Gastrocnemius medialis (tissue), 4 donors: ENCODE measurements around the gene ITPR2. TPM values are rescaled to one million over a fixed set of nuclear protein-coding genes. Genes with fewer than 3 reads are reported as not detected.

Source experiments
- ATAC-seq, 2 donors: fragments of 150-250 bp; one replicate each; pipeline ENCODE4 v1.9.1; 2016
- DNase-seq, 2 donors: peaks; one replicate each; pipeline ENCODE4 v3.0.0-alpha.2; 2019
- H3K27ac ChIP-seq, 4 donors: fragments of 200-600 bp; sonication (generic); 1 replicate in 1 of 4; 2 replicates in 3 of 4; pipeline ENCODE4 v1.5.1; 2016 to 2018; ENCODE audit warnings: mild to moderate bottlenecking in 2 of 4, moderate library complexity in 1 of 4
- H3K27me3 ChIP-seq, 3 donors: fragments of 200-600 bp; sonication (generic) in 2 of 3; 1 replicate in 1 of 3; 2 replicates in 2 of 3; pipeline versions ENCODE4 v1.5.1 to v1.6.0; 2016 to 2019; ENCODE audit warnings: mild to moderate bottlenecking in 1 of 3, moderate library complexity in 1 of 3
- H3K36me3 ChIP-seq, 2 donors: fragments of 200-600 bp; sonication (generic) in 1 of 2; one replicate each; pipeline ENCODE4 v1.5.1; 2017 to 2018
- H3K4me1 ChIP-seq, 2 donors: fragments of 200-600 bp; sonication (generic) in 1 of 2; one replicate each; pipeline ENCODE4 v1.5.1; 2016 to 2017; ENCODE audit warnings: mild to moderate bottlenecking in 2 of 2
- H3K4me3 ChIP-seq, 4 donors: fragments of 200-600 bp; sonication (generic) in 3 of 4; 1 replicate in 1 of 4; 2 replicates in 3 of 4; pipeline ENCODE4 v1.5.1; 2016 to 2019; ENCODE audit warnings: mild to moderate bottlenecking in 2 of 4
- H3K9me3 ChIP-seq, 3 donors: fragments of 200-600 bp; sonication (generic) in 2 of 3; 1 replicate in 1 of 3; 2 replicates in 2 of 3; pipeline ENCODE4 v1.5.1; 2016 to 2019
- POLR2A ChIP-seq, 2 donors: fragments of 450-650 bp; IDR thresholded peaks; one replicate each; pipeline ENCODE4 v1.6.1; 2017; ENCODE audit warnings: antibody characterized with exemption in 2 of 2, mild to moderate bottlenecking in 2 of 2, moderate library complexity in 2 of 2
- in situ Hi-C, 4 donors: fragments of 200-750 bp; cut with MboI; loops; one replicate each; pipeline versions ENCODE4 v1.15.0 to v1.8.0; 2017; ENCODE audit warnings: low sequenced_read_pairs in 4 of 4
- intact Hi-C: fragments of 100-400 bp; cut with DNase I; formaldehyde crosslinking; loops from one replicate; pipeline ENCODE4 v1.15.1; 2023; ENCODE audit warnings: low total_unique reads
- total RNA-seq, 4 donors: library from RNA; depleted of rRNA; stranded (reverse); fragments of >200 nt; gene quantifications; one replicate each; pipeline versions ENCODE4 v1.1.0 to v1.2.3, GENCODE V29; 2016
- TF ChIP-seq, protein P1 (sequence below), 5 experiments: fragments of 450-650 bp in 3 of 5; fragments of 200-600 bp in 2 of 5; sonication (generic) in 2 of 5; IDR thresholded peaks in 4 of 5; conservative IDR thresholded peaks in 1 of 5; 1 replicate in 4 of 5; 2 replicates in 1 of 5; pipeline ENCODE4 v1.5.1; 2016 to 2019; ENCODE audit warnings: antibody characterized with exemption in 5 of 5, mild to moderate bottlenecking in 3 of 5, moderate library complexity in 3 of 5

Gene ITPR2
- total RNA-seq, 4 donors from 2014 or later: 3.8 to 23.8 (median 4.1) TPM

DNA sequence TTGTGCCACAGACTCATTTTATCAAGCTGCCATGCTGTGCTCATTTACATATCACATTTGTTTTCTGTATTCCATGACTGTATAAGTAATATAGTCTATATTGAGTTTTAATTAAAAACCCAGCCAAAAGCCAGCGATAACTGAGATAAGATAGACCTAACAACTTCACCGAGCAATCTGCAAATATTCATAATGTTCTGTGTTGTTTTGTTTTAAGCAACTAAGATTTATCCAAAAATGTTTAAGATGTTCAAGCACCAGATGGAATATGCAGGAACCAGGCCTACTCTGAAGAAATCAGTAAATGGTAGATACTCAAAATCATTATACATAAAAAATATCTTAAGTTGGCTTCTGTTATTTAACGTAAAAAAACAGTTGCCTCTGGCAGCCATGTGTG lies 295.3 kb downstream of the ITPR2 start:
- no peaks in the 10 kb centered on the region for H3K4me1 ChIP-seq
- in situ Hi-C loops (no loop called here), intact Hi-C loops (no loop called here)
- H3K4me3 ChIP-seq: no peak overlapping the region
- H3K27me3 ChIP-seq: no peaks in the 10 kb centered on the region
- no peaks in the 10 kb centered on the region for H3K36me3 ChIP-seq
- no peaks in the 10 kb centered on the region for H3K9me3 ChIP-seq
- ATAC-seq (no peak), DNase-seq (no peak)
- no peak overlapping the region for H3K27ac ChIP-seq
- TF ChIP-seq POLR2A (IDR thresholded peaks at IDR 0.05): no peak
- TF ChIP-seq, protein P1, sequence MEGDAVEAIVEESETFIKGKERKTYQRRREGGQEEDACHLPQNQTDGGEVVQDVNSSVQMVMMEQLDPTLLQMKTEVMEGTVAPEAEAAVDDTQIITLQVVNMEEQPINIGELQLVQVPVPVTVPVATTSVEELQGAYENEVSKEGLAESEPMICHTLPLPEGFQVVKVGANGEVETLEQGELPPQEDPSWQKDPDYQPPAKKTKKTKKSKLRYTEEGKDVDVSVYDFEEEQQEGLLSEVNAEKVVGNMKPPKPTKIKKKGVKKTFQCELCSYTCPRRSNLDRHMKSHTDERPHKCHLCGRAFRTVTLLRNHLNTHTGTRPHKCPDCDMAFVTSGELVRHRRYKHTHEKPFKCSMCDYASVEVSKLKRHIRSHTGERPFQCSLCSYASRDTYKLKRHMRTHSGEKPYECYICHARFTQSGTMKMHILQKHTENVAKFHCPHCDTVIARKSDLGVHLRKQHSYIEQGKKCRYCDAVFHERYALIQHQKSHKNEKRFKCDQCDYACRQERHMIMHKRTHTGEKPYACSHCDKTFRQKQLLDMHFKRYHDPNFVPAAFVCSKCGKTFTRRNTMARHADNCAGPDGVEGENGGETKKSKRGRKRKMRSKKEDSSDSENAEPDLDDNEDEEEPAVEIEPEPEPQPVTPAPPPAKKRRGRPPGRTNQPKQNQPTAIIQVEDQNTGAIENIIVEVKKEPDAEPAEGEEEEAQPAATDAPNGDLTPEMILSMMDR (IDR thresholded peaks at IDR 0.05 in 4 of 5, conservative IDR thresholded peaks at IDR 0.05 in 1 of 5): no peak

DNA sequence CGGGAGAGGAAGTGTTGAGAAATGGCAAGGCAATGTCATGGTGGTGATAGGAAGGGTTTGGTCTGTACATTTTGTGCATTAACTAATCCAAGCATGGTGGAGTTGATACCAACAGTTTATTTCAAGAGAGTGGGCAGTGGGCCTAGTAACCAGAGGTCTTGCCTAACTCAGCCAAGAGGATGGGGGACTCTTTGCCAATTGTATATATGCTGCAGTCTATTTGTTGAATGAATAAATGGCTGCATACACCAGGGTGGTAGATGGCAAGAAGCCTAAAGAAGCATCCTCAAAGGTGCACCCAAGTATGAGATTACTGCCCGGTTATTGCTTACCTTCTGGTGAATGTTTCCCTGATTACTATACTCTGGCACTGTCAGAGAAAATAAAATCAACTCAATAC lies 295.9 kb downstream of the ITPR2 start:
- H3K4me3 ChIP-seq: no peak overlapping the region
- no peak for ATAC-seq
- no peaks in the 10 kb centered on the region for H3K4me1 ChIP-seq
- H3K27ac ChIP-seq: no peak overlapping the region
- H3K36me3 ChIP-seq: no peaks in the 10 kb centered on the region
- H3K27me3 ChIP-seq: no peaks in the 10 kb centered on the region
- TF ChIP-seq, protein P1 (IDR thresholded peaks at IDR 0.05 in 4 of 5, conservative IDR thresholded peaks at IDR 0.05 in 1 of 5): no peak
- TF ChIP-seq POLR2A (IDR thresholded peaks at IDR 0.05): no peak
- no peak for DNase-seq
- in situ Hi-C loops (no loop called here), intact Hi-C loops (no loop called here)
- no peaks in the 10 kb centered on the region for H3K9me3 ChIP-seq

DNA sequence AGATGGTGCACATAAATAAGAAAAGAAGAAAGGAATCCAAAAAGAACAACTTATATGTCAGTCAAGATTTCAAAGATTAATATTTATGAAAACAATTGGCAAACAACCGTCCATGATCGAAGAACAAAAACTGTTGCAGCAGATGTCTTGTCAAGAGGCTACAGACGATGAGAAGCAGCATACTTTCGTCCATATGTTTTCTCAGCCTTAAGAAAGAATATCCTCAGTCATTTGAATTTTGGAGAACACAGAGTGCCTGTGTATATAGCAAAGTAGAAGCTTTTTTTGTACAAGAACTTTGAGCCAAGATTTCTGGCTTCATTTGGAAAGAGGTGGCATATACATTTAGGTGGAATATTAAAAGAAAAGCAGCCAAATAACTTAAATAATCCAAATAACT lies 297.2 kb downstream of the ITPR2 start:
- TF ChIP-seq, protein P1 (IDR thresholded peaks at IDR 0.05 in 4 of 5, conservative IDR thresholded peaks at IDR 0.05 in 1 of 5): no peak
- no peak for TF ChIP-seq POLR2A (IDR thresholded peaks at IDR 0.05)
- H3K9me3 ChIP-seq: no peaks in the 10 kb centered on the region
- H3K4me1 ChIP-seq: no peaks in the 10 kb centered on the region
- ATAC-seq (no peak), DNase-seq (no peak)
- in situ Hi-C loops: no loop called here
- H3K27ac ChIP-seq: no peak overlapping the region
- no peaks in the 10 kb centered on the region for H3K27me3 ChIP-seq
- no peaks in the 10 kb centered on the region for H3K36me3 ChIP-seq
- H3K4me3 ChIP-seq: no peak overlapping the region
- intact Hi-C loops: no loop called here

DNA sequence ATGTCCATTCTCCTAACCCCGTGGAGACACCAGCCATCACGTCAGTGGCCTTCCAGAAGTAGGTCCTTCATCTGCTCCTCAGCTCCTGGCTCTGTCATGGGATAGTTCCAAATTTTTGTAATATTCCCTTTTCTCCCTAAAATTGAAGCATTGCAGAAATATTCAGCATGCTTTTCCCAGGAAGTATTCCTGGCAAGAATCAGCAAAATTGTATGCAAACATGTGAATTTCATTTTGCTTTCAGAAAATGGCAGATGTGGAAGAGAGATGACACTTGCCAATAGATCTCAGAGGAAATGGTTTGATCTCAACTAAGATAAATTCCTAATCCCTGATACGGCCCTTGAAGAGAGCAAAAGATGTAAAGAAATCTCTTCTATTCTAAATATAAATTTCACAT lies 298.9 kb downstream of the ITPR2 start:
- Histone ChIP-seq H3K36me3 (no peaks in the 10 kb centered on the region), H3K9me3 (no peaks in the 10 kb centered on the region), H3K4me1 (peaks cover 0 to 4% of the 10 kb centered on the region in 2 donors), H3K27ac (no peak overlapping the region), H3K4me3 (no peak overlapping the region), H3K27me3 (no peaks in the 10 kb centered on the region)
- TF ChIP-seq, protein P1 (IDR thresholded peaks at IDR 0.05 in 4 of 5, conservative IDR thresholded peaks at IDR 0.05 in 1 of 5): no peak
- TF ChIP-seq POLR2A (IDR thresholded peaks at IDR 0.05): no peak
- in situ Hi-C loops (no loop called here), intact Hi-C loops (no loop called here)
- no peak for ATAC-seq
- no peak for DNase-seq

DNA sequence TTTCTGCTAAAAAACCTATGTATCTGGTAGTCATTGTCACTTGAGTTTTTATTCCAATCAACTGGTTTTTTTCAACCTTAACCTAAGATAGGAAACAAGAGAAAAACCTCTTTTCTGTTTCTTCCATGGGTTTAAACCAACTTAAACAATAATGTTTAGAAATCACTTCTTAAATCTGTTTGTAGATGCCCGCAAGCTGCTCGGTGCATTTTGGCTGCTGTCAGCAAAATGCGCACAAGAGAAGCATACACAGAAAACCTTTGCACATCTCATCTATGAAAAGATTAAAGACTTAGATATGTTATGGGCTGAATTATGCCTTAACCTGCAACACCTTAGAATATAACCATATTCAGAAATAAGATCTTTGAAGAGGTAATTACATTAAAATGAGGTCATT lies 299.8 kb downstream of the ITPR2 start:
- in situ Hi-C loops (no loop called here), intact Hi-C loops (no loop called here)
- no peak for ATAC-seq
- Histone ChIP-seq H3K27me3 (no peaks in the 10 kb centered on the region), H3K4me1 (peaks cover 0 to 4% of the 10 kb centered on the region in 2 donors), H3K36me3 (no peaks in the 10 kb centered on the region), H3K27ac (no peak overlapping the region), H3K4me3 (no peak overlapping the region), H3K9me3 (no peaks in the 10 kb centered on the region)
- DNase-seq: no peak
- TF ChIP-seq POLR2A (IDR thresholded peaks at IDR 0.05): no peak
- TF ChIP-seq, protein P1 (IDR thresholded peaks at IDR 0.05 in 4 of 5, conservative IDR thresholded peaks at IDR 0.05 in 1 of 5): no peak
